Liver (tissue), 9 donors: ENCODE measurements around the gene TMED10. TPM values are rescaled to one million over a fixed set of nuclear protein-coding genes. Genes with fewer than 3 reads are reported as not detected.

ENCODE experiments used
- DNase-seq: peaks from one replicate; pipeline ENCODE4 v3.0.0-alpha.2; 2017; ENCODE audit warnings: low spot score
- H3K27ac ChIP-seq, 2 donors: one replicate each; pipeline ENCODE4 v1.7.0; 2013; ENCODE audit warnings: inconsistent platforms in 2 of 2, low read length in 2 of 2, control low read depth in 1 of 2, low read depth in 1 of 2, mild to moderate bottlenecking in 1 of 2
- H3K27me3 ChIP-seq, 4 donors: one replicate each; pipeline versions ENCODE4 v1.6.1 to v1.7.0; 2013; ENCODE audit warnings: low read length in 3 of 4, inconsistent platforms in 1 of 4, mild to moderate bottlenecking in 1 of 4, moderate library complexity in 1 of 4; ENCODE audit not compliant: control insufficient read depth in 4 of 4, insufficient read depth in 4 of 4
- H3K36me3 ChIP-seq, 4 donors: one replicate each; pipeline versions ENCODE4 v1.6.1 to v1.7.0; 2013; ENCODE audit warnings: low read length in 3 of 4, mild to moderate bottlenecking in 3 of 4, low read depth in 1 of 4, moderate library complexity in 1 of 4; ENCODE audit not compliant: control insufficient read depth in 4 of 4, insufficient read depth in 3 of 4
- H3K4me1 ChIP-seq, 4 donors: one replicate each; pipeline versions ENCODE4 v1.6.1 to v1.7.0; 2013; ENCODE audit warnings: low read length in 3 of 4, mild to moderate bottlenecking in 3 of 4, moderate library complexity in 1 of 4; ENCODE audit not compliant: control insufficient read depth in 4 of 4, insufficient read depth in 4 of 4
- H3K4me3 ChIP-seq, 3 donors: one replicate each; pipeline versions ENCODE4 v1.6.1 to v1.7.0; 2013; ENCODE audit warnings: low read length in 3 of 3, control low read depth in 1 of 3, low read depth in 1 of 3, mild to moderate bottlenecking in 1 of 3
- H3K9ac ChIP-seq, 2 donors: one replicate each; pipeline ENCODE4 v1.7.0; 2013; ENCODE audit warnings: low read length in 2 of 2, mild to moderate bottlenecking in 2 of 2, moderate library complexity in 2 of 2, control low read depth in 1 of 2, low read depth in 1 of 2
- H3K9me3 ChIP-seq, 4 donors: one replicate each; pipeline versions ENCODE4 v1.6.1 to v1.7.0; 2013; ENCODE audit warnings: low read length in 3 of 4; ENCODE audit not compliant: control insufficient read depth in 4 of 4
- EGR1 ChIP-seq, 2 donors: IDR thresholded peaks; 2 replicates each; pipeline ENCODE4 v1.6.1; 2016 to 2018; ENCODE audit warnings: antibody characterized with exemption in 2 of 2, low read depth in 2 of 2
- FOXA1 ChIP-seq: IDR thresholded peaks from 2 replicates; pipeline ENCODE4 v1.6.1; 2016; ENCODE audit warnings: antibody characterized with exemption
- FOXA2 ChIP-seq: IDR thresholded peaks from 2 replicates; pipeline ENCODE4 v1.6.1; 2016; ENCODE audit warnings: antibody characterized with exemption
- GABPA ChIP-seq, 2 donors: IDR thresholded peaks in 1 of 2; conservative IDR thresholded peaks in 1 of 2; 2 replicates each; pipeline ENCODE4 v1.6.1; 2016; ENCODE audit warnings: antibody characterized with exemption in 2 of 2, mild to moderate bottlenecking in 1 of 2, moderate library complexity in 1 of 2
- NR2F2 ChIP-seq: IDR thresholded peaks from 2 replicates; pipeline ENCODE4 v1.6.1; 2016; ENCODE audit warnings: antibody characterized with exemption
- RAD21 ChIP-seq, 2 donors: IDR thresholded peaks; 2 replicates each; pipeline ENCODE4 v1.6.1; 2016; ENCODE audit warnings: antibody characterized with exemption in 2 of 2, mild to moderate bottlenecking in 2 of 2
- RXRA ChIP-seq, 2 donors: IDR thresholded peaks; 2 replicates each; pipeline ENCODE4 v1.6.1; 2017 to 2018; ENCODE audit warnings: antibody characterized with exemption in 2 of 2, mild to moderate bottlenecking in 1 of 2
- TAF1 ChIP-seq: conservative IDR thresholded peaks from 2 replicates; pipeline ENCODE4 v1.6.1; 2016; ENCODE audit warnings: antibody characterized with exemption, mild to moderate bottlenecking
- YY1 ChIP-seq: IDR thresholded peaks from 2 replicates; pipeline ENCODE4 v1.6.1; 2016; ENCODE audit warnings: antibody characterized with exemption, mild to moderate bottlenecking
- WGBS: extraction: QIAGEN DNeasy Blood & Tissue Kit; methylation state at CpG from one replicate; pipeline ENCODE4 v1.1.7; 2013; 5-methylcytosine and 5-hydroxymethylcytosine counted together
- polyA plus RNA-seq, 2 donors: library from polyadenylated mRNA; stranded (reverse) in 1 of 2; unstranded in 1 of 2; fragments of 200-250 nt in 1 of 2; fragments of >200 nt in 1 of 2; fragmentation: Nextera tagmentation in 1 of 2; extraction: Ambion mirVana in 1 of 2; gene quantifications; one replicate each; pipeline versions ENCODE4 v1.2.1 to v1.2.3, GENCODE V29; 2013 to 2015
- total RNA-seq, 2 donors: library from RNA; depleted of rRNA; stranded (reverse); fragments of >200 nt; gene quantifications; one replicate each; pipeline ENCODE4 v1.2.3, GENCODE V29; 2014
- TF ChIP-seq, protein P1 (sequence below): fragments of 150-350 bp; IDR thresholded peaks from 2 replicates; pipeline ENCODE4 v1.5.1; 2017; ENCODE audit warnings: improper control_type of control experiment, low read depth, low read length; ENCODE audit not compliant: missing input control
- TF ChIP-seq, protein P2 (sequence below): IDR thresholded peaks from 2 replicates; pipeline ENCODE4 v1.6.1; 2016; ENCODE audit warnings: antibody characterized with exemption, mild to moderate bottlenecking
- TF ChIP-seq, protein P3 (sequence below): IDR thresholded peaks from 2 replicates; pipeline ENCODE4 v1.6.1; 2016; ENCODE audit warnings: antibody characterized with exemption
- TF ChIP-seq, protein P4 (sequence below): IDR thresholded peaks from 2 replicates; pipeline ENCODE4 v1.6.1; 2016; ENCODE audit warnings: antibody characterized with exemption
- donor health status: healthy.
- donor health status: healthy.
- donor health status: healthy.
- donor health status: healthy.
- donor health status: healthy.

Gene TMED10
- total and polyA plus RNA-seq, 4 donors, result 167 to 349 (median 252) TPM

DNA sequence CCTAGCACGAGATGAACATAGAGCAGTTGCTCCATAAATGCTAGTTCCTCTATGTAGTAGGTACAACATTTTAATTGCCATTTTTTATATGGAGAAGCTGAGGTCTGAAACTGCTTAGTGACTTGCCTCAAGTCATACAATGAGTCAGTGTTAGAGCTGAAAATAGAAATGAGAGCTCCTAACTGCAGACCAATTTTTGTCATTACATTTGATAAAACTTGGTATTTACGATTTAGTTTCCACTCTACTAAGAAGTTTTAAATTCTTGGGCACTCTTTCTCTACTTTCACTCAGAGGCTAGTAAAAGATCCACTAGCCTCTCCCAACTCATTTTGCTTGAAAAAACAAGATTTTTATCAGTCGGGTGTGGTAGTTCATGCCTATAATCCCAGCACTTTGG lies 8.1 kb upstream of the TMED10 start:
- DNase-seq, result no peak
- no peaks in the 10 kb centered on the region for H3K4me1 ChIP-seq
- no peaks in the 10 kb centered on the region for H3K36me3 ChIP-seq
- H3K27ac ChIP-seq, result no peak overlapping the region
- no peaks in the 10 kb centered on the region for H3K27me3 ChIP-seq
- TF ChIP-seq, protein P1, sequence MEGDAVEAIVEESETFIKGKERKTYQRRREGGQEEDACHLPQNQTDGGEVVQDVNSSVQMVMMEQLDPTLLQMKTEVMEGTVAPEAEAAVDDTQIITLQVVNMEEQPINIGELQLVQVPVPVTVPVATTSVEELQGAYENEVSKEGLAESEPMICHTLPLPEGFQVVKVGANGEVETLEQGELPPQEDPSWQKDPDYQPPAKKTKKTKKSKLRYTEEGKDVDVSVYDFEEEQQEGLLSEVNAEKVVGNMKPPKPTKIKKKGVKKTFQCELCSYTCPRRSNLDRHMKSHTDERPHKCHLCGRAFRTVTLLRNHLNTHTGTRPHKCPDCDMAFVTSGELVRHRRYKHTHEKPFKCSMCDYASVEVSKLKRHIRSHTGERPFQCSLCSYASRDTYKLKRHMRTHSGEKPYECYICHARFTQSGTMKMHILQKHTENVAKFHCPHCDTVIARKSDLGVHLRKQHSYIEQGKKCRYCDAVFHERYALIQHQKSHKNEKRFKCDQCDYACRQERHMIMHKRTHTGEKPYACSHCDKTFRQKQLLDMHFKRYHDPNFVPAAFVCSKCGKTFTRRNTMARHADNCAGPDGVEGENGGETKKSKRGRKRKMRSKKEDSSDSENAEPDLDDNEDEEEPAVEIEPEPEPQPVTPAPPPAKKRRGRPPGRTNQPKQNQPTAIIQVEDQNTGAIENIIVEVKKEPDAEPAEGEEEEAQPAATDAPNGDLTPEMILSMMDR, result no peak
- H3K4me3 ChIP-seq, result no peak overlapping the region
- H3K9me3 ChIP-seq, result no peaks in the 10 kb centered on the region
- H3K9ac ChIP-seq, result no peak overlapping the region
- WGBS, result 76% methylated on average over 3 of the region's 3 CpGs

DNA sequence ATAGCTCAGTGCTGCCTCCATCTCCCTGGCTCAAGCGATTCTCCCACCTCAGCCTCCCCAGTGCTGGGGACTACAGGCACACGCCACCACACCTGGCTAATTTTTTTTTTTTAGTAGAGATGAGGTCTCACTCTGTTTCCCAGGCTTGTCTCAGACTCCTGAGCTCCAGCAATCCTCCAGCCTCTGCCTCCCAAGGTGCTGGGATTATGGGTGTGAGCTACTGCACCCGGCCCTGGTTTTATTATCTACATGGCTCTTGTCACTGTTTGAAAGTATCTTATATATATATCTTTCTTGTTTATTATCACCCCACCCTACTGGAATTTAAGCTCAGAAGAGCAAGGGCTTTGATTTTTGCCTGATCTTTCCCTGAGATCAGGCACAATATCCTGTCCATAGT lies 7.6 kb upstream of the TMED10 start:
- H3K4me1 ChIP-seq, result no peaks in the 10 kb centered on the region
- H3K27me3 ChIP-seq, result no peaks in the 10 kb centered on the region
- DNase-seq, result no peak
- no peak for TF ChIP-seq GABPA (IDR thresholded peaks at IDR 0.05 in 1 of 2, conservative IDR thresholded peaks at IDR 0.05 in 1 of 2)
- H3K36me3 ChIP-seq, result no peaks in the 10 kb centered on the region
- no peak overlapping the region for H3K9ac ChIP-seq
- 89% methylated on average over 3 of the region's 3 CpGs for WGBS
- H3K4me3 ChIP-seq, result no peak overlapping the region
- no peak overlapping the region for H3K27ac ChIP-seq
- no peaks in the 10 kb centered on the region for H3K9me3 ChIP-seq

DNA sequence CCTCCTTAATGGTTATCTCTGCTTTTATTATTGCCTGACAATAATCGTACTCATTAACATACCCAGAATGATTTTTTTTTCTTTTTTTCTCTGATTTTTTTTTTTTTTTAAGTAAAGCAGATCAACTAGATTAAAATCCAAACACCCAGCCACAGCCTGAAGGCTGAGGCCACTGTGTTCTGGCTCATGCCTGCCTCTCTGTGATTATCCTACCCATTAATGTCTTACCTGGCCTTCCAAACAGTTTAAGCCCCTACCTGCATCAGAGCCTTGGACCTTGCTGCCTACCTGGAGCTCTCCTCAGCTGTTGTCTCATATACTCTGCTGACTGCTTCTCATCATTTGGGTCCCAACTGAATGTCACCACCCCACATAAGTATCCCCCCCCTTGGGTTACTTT lies 6.8 kb upstream of the TMED10 start:
- Histone ChIP-seq H3K27ac (no peak overlapping the region), H3K9me3 (no peaks in the 10 kb centered on the region), H3K4me3 (no peak overlapping the region), H3K36me3 (no peaks in the 10 kb centered on the region), H3K4me1 (no peaks in the 10 kb centered on the region), H3K27me3 (no peaks in the 10 kb centered on the region), H3K9ac (no peak overlapping the region)
- DNase-seq, result no peak
- TF ChIP-seq, protein P2, sequence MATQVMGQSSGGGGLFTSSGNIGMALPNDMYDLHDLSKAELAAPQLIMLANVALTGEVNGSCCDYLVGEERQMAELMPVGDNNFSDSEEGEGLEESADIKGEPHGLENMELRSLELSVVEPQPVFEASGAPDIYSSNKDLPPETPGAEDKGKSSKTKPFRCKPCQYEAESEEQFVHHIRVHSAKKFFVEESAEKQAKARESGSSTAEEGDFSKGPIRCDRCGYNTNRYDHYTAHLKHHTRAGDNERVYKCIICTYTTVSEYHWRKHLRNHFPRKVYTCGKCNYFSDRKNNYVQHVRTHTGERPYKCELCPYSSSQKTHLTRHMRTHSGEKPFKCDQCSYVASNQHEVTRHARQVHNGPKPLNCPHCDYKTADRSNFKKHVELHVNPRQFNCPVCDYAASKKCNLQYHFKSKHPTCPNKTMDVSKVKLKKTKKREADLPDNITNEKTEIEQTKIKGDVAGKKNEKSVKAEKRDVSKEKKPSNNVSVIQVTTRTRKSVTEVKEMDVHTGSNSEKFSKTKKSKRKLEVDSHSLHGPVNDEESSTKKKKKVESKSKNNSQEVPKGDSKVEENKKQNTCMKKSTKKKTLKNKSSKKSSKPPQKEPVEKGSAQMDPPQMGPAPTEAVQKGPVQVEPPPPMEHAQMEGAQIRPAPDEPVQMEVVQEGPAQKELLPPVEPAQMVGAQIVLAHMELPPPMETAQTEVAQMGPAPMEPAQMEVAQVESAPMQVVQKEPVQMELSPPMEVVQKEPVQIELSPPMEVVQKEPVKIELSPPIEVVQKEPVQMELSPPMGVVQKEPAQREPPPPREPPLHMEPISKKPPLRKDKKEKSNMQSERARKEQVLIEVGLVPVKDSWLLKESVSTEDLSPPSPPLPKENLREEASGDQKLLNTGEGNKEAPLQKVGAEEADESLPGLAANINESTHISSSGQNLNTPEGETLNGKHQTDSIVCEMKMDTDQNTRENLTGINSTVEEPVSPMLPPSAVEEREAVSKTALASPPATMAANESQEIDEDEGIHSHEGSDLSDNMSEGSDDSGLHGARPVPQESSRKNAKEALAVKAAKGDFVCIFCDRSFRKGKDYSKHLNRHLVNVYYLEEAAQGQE, result no peak
- TF ChIP-seq NR2F2 (no peak), RAD21 (IDR thresholded peaks at IDR 0.05) (no peak), EGR1 (IDR thresholded peaks at IDR 0.05; ENCODE audit: low read depth in 2 of 2) (no peak), TAF1 (no peak), GABPA (IDR thresholded peaks at IDR 0.05 in 1 of 2, conservative IDR thresholded peaks at IDR 0.05 in 1 of 2) (no peak), RXRA (IDR thresholded peaks at IDR 0.05) (no peak), FOXA1 (no peak), YY1 (no peak), FOXA2 (no peak)
- TF ChIP-seq, protein P3, sequence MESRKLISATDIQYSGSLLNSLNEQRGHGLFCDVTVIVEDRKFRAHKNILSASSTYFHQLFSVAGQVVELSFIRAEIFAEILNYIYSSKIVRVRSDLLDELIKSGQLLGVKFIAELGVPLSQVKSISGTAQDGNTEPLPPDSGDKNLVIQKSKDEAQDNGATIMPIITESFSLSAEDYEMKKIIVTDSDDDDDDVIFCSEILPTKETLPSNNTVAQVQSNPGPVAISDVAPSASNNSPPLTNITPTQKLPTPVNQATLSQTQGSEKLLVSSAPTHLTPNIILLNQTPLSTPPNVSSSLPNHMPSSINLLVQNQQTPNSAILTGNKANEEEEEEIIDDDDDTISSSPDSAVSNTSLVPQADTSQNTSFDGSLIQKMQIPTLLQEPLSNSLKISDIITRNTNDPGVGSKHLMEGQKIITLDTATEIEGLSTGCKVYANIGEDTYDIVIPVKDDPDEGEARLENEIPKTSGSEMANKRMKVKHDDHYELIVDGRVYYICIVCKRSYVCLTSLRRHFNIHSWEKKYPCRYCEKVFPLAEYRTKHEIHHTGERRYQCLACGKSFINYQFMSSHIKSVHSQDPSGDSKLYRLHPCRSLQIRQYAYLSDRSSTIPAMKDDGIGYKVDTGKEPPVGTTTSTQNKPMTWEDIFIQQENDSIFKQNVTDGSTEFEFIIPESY, result no peak
- TF ChIP-seq, protein P1, result no peak
- TF ChIP-seq, protein P4, sequence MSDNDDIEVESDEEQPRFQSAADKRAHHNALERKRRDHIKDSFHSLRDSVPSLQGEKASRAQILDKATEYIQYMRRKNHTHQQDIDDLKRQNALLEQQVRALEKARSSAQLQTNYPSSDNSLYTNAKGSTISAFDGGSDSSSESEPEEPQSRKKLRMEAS, result no peak
- 79% methylated on average over 1 of the region's 1 CpG for WGBS
